ENCODE results near the gene SLC29A2.
A peak's percentile ranks its signal among the peaks of the same experiment; 100 is the strongest.
"Not testable (repeated sequence)": the region's sequence is repeated elsewhere in the genome, so short reads cannot be mapped to it uniquely, and the experiment has no call there.

Gene SLC29A2

DNA sequence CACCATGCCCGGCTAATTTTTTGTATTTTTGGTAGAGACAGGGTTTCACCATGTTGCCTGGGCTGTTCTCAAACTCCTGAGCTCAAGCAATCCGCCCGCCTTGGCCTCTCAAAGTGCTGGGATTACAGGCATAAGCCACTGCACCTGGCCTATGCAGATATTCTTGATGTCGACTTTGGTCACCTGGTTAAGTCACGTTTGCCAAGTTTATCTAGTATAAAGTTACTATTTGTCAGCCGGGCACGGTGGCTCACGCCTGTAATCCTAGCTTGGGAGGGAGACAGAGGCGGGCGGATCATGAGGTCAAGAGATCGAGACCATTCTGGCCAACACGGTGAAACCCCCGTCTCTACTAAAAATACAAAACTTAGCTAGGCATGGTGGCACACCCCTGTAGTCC, 12.8 kb upstream of the SLC29A2 start:
- peak; percentile 79 for DNase-seq

DNA sequence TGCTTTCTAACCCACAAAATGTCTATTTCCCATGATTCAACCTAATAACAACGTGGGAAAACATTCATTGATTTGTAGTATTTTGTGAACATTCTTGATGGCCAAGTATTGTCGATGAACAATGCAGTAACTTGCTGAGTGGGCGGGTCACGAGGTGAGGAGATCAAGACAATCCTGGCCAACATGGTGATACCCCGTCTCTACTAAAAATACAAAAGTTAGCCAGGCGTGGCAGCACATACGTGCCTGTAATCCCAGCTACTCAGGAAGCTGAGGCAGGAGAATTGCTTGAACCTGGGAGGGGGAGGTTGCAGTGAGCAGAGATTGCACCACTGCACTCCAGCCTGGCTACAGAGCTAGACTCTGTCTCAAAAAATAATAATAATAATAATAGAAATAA, 8.7 kb upstream of the SLC29A2 start:
- not testable (repeated sequence) for DNase-seq

DNA sequence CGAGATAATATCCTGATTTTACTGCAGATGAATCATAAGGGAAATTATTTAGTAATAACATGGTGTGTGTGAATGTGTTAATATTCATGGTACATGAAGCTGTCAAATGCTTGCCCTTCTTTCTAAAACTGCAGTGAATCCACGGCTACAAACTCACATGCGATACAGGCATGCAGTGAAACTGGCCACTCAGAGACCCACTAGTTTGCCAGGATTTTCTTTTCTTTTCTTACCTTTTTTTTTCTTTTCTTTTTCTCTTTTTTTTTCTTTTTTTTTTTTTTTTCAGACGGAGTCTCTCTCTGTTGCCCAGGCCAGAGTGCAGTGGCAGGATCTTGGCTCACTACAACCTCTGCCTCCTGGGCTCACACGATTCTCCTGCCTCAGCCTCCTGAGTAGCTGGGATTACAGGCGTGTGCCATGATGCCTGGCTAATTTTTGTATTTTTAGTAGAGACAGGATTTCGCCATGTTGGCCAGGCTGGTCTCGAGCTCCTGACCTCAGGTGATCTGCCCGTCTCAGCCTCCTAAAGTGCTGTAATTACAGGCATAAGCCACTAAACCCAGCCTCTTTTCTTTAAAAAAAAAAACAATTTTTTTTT, 2.2 kb upstream of the SLC29A2 start:
- DNase-seq = not testable (repeated sequence)

DNA sequence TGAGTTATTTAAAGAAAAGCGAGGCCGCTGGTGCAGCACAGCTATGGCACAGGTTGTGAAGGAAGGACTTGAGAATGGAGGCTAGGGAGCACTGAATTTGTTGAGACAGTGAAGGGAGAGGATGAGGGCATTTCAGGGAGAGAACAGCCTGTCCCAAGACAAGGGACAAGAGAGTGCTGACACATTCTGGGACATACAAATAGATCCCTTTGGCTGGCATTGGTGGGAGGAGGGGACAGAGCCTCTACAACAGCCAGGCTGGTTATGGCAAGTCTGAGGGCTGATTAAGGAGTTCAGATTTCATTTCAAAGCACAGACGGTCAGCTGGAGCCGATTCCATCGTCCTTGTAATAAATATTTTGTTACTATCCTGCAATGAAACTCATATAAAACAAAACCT, 1.7 kb upstream of the SLC29A2 start:
- DNase-seq = no peak

DNA sequence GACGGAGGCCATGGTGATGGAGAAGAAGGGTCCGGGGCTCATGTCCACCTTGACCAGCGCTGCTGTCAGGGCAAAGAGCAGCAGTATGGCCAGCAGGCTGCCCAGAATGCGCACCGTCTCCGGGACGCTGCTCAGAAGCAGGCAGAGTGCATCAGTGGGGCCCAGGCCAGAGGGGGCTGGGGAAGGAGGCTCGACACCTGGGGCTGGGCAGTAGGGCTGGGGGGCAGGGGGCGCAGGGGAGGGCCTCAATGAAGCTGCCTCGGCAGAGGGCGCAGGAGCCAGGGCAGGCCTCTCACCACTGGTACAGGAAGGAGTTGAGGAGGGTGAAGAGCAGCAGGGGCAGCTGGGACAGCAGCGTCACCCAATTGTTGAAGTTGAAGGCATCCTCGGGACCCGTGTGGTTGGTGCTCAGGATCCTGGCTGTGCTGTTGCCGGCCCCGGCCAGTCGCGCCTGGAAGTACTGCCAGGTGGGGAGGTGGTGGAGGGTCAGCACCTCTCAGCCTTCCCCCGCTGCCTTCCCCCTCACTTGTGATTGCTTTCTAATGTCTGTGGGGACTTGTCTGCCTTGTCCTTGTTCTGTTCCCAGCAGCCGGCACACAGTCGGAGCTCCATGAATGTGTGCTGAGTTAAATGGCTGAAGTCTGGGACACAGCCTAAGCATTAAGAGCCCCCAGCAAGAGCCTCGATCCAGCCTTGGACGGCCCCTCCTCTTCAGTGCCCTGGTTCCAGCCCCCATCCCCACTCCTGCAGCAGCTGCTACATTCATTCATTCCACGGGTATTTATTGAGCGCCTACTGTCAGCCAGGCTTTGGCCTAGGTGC, 2.3 kb downstream of the SLC29A2 start:
- DNase-seq = no peak

DNA sequence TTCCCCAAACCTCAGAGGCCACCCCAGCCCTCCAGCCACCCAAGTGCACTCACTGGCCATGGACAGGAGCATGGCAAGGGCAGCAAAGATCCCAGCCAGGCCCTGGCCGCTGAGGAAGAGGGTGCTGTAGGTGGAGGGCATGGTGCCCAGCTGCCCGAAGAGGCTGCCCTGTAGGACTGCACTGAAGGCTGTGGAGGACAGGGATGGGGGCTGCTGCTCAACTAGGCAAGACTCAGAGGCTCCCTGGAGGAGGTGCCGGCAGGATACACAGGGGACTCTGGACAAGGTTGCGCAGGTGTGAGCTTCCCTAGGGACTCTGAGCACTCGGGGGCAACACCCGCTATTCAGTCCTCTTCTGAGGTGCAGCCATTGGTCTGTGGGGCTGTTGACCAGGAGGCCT, 3.1 kb downstream of the SLC29A2 start:
- DNase-seq = no peak

DNA sequence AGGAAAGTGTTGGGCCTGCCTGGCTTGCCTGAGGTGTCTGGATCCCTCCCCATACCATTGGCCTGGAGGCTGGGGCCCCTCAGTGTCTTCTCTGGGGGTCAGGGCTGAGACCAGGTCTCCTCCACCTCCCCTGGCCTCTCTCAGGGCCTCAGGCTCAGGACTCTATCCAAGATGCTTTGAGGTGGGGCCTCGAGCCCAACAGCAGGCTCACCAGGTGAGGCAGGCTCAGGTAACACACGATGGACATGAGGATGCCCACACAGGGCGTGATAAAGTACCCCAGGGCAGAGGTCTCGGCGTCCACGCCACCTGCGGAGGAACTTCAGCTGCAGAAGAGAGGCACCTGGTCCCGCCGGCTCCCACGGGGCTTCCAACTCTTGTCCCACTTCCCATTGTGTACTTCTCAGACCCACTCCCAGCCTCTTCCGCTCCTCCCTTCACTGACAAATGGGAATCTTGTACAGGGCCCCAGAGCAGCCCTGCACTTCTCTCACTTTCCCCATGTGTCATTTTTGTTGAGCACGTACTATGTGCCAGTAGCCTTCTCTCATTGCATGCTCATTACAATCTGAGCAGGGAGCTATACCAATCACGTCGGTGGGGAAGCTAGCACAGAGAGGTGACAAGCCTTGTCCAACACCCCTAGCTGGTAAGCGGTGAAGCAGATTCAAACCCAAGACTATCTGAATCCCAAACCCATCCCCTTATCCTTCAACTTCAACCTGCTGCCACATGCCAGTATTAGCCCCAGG, 3.8 kb downstream of the SLC29A2 start:
- no peak for DNase-seq

DNA sequence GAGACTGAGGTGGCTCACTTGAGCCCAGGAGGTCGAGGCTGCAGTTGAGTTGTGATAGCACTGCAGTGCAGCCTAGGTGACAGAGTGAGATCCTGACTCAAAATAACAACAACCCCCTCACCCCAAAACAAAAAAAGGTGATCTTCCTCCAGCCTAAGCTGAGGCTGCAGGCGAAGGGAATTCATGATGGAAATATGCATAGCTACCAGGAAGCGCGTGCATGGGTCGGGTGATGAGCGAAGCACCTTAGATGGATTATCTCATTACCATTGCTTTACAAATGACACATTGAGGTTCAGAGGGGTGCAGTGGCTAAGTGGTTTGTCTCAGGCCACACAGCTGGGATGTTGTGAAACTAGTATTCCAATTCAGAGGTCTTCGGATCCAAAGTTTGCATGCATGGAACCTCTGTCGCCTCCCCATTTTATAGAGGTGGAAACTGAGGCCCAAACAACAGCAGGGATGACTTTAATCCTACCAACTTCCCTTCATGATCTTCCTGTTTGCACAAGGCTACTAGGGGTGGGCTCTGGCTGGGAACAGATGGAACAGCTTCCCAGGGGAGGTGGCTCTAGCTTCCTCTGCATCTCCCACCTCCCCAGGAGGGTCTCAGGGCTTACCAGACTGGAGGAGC, 4.6 kb downstream of the SLC29A2 start:
- no peak for DNase-seq

DNA sequence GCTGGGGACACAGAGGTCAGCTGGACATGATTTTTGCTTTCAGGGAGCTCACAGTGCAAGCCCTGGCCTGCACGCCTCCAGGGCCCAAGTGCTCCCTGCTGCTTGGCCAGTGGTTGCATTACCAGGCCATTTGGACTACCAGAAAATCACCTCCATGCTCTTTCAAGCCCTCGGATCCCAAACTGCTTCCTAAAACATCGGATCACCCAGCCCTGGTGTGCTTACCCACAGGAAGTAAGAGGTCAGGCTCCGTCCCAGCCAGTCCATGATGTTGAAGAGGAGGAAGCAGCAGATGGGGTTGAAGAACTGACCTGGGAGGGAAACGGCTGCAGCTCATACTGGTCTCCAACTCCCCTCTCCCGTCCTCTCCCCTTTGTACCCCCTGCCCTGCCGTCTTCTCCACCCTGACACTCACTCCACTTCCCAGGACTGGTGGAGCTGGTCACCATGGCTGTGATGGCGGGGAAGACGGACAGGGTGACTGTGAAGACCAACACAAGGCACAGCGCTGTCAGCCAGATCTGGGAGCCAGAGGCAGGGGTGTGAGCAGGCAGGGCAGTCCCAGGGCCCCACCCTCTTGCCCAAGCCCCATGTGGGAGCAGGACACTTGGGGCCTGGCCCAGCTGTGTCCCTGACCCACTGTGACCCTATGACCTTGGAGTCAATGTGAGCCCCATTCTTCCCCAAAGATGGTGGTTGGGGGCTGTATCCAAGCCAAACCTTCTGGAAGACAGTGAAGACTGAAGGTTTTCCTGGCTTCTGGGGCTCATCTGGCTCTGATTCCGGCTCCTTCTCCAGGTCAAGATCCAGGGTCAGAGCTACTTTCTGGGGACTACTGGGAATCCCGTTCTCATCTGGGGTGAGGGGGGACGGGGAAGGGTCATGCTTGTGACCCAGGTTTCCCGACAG, 5.6 kb downstream of the SLC29A2 start:
- DNase-seq = no peak

DNA sequence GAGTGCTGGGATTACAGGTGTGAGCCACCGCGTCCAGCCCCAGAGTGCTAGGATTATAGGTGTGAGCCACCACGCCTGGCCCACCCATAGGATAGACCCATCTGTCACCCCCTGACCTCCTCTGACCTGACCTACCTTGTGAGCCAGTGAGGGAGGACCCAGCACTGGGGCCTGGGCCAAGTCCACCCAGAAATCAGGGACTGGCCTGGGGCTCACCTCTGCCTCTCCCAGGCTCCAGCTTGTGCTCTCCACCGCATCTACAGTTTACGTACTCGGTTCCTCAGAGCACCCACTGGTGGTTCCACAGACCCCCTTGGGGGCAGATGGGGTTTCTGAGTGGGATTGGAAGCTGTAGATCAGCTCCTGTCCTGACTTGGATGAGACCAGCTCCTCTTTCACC, 6.4 kb downstream of the SLC29A2 start:
- DNase-seq = no peak

DNA sequence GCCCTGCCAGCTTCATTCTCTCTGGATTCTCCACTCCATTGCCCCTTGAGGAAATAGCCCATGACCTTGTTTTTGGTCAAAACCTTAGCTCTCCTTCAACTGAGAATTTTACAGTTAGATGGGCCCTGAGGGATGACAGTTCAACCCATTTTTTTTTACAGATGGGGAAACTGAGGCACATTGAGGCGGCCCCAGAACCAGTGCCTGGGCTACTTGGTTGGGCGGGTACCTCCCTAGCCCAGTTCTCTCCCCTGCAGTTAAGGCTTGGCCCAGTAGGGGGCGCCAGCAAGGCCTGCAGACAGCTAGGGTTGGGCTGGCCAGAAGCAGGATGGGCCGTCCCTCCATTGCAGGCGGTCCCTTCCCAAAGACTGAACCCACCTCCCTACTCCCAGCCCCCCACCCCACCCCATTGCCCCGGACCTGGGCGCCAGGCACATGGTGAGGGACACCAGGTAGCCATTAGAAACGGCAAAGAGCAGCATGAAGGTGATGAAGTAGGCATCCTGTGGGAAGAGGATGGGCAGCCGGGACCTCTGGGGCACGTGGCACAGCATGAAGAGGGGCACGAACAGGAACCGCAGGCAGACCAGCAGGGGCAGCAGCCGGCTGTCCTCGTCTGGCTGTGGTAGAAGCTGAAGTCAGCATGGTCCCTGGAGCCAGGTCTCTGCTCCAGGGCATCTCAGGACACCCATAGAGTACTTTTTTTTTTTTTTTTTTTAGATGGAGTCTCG, 7.6 kb downstream of the SLC29A2 start:
- peak; percentile 65 for DNase-seq

DNA sequence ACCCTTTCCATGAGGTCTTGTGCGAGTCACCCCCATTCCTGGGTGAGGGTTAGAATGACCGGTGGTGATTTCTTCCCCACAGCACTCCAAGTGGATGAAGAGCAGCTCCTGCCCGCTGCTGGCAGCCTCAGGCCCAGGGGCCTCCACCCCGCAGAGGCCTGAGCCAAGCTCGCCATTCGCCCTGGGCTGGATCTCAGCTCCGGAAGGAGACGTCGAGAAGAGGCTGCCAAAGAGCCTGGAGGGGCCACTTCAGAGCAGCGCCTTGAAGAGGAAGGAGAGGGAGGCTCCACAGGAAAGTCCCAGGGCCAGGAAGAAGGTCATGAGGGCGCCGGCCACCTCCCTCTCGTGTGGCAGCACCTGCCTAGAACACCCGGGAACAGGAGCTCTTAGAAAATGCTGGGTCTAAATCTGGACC, 8.4 kb downstream of the SLC29A2 start:
- no peak for DNase-seq

DNA sequence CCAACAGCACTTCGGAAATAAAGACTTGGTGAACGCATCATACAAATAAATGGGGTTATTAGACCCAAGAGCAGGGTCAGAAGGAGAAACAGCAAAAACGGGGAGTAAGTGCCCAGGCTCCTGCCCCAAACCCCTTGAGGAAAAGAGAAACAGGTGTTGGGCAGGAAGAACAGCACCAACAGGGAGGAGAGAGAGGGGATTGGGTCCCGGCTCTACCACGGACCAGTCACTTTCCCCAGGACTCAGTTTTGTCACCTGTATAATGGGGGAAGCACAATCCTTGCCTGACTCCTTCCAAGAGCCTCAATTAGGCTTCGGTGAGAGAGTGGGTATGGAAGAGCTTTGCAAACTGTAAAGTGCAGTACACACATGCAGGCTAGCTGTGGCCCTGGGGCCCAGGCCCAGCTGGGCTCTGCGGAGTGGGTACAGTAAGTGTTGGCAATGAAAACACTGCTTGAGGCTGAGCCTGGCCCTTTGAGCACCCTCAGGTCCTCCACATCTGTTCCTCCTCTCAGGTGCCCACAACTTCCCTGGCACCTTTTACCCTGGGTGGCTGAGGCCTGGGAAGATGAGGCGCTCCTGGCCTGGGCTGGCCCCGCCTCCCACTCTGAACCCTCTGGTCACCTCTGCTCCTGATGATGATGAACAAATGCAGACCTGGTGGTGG, 8.9 kb downstream of the SLC29A2 start:
- no peak for DNase-seq

DNA sequence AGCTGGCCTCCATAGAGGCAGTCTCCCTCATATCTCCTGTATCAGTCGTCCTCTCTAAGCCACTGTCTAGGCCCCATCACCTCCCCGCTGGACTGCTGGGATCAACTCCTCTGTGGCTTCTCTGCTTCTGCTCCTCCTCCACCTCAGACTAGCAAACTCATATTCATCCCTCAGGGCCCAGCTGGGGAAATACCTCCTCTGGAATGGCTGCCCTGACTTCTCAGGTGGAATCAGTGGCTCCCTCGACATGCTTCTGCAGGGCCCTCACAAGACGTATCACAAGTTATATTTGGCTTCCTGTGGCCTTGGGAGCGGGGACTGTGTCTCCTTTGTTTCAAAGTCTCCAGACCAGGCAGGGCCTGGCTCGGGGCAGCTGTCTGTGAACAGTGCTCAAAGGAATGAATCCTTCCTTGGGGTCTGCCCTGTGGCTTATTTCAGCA, 10.0 kb downstream of the SLC29A2 start:
- DNase-seq = no peak

DNA sequence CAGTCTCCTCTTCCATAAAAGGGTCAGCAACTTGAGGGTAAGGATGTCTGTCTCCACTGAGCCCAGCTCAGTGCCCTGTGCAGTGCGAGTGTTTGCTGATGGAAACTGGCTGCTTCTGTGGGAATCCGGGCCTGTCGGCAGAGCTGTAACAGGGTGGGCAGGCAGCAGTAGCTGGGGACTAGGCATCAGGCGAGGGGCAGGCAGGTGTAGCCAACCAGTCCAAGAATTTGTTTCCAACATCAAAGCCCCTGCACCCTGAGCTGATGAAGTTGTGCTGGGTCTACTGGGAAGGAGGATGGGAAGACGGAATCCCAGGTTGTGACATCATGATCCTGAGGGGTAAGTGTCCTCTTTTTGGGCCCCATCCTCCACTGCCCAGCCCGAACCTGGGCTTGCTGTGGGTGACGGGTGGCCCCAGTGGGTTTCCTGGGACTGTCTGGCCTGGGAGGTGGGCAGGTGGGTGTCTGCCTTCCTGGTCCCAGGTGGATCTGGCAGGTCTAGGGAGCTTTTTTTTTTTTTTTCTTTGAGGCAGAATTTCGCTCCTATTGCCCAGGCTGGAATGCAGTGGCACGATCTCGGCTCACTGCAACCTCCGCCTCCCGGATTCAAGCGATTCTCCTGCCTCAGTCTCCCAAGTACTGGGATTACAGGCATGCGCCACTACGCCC, 11.0 kb downstream of the SLC29A2 start:
- DNase-seq = no peak

DNA sequence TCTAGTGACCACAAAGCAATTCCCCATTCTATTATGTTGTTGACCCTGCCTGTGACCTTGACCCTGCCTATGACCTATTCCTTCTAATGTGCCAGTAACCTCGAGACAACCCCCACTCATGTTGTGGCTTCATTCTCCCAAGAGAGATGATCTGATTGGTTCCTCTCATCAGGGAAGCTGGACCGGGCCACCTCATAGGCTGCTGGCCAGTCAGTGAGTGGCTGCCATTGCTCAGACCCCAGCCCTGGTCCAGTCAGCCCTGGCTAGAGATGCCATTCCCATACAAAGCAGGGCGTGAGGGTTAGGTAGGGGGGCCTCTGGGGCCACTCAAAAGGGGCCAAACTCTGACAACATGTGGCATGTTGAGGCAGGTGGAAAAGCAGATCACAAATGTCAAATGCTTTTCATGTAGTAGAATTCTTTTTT, 11.9 kb downstream of the SLC29A2 start:
- peak; percentile 37 for DNase-seq

DNA sequence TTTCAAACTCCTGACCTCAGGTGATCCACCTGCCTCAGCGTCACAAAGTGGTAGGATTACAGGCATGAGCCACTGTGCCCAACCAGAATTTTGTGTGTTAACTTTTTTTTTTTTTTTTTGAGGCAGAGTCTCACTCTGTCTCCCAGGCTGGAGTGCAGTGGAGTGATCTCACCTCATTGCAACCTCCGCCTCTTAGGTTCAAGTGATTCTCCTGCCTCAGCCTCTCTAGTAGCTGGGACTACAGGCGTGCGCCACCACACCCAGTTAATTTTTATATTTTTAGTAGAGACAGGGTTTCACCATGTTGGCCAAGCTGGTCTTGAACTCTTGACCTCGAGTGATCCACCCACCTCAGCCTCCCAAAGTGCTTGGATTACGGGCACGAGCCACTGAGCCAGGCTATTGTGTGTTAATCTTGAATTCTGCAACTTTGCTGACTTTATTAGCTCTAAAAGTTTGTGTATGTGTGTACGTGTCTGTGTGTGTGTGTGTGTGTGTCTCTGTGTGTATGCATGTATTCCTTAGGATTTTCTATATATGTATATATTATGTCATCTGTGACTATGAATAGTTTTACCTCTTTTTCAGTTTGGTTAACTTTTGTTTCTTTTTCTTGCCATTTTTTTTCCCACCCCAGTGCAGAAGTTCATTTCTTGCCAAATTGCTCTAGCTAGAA, 20.9 kb downstream of the SLC29A2 start:
- not testable (repeated sequence) for DNase-seq

DNA sequence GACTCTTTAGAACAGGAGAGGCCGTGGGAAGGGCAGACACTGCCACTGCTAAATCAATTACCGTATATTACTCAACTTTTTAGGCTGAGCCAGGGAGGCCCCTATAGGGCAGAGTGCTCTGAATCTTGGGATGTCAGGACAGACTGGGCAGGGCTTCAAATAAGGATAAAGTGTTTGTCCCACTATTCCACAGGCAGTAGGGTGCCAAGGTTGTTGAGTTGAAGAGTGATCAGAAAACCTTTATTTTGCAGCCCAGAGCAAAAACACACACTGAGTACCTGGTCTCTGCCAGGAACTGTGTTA, 22.5 kb downstream of the SLC29A2 start:
- no peak for DNase-seq

DNA sequence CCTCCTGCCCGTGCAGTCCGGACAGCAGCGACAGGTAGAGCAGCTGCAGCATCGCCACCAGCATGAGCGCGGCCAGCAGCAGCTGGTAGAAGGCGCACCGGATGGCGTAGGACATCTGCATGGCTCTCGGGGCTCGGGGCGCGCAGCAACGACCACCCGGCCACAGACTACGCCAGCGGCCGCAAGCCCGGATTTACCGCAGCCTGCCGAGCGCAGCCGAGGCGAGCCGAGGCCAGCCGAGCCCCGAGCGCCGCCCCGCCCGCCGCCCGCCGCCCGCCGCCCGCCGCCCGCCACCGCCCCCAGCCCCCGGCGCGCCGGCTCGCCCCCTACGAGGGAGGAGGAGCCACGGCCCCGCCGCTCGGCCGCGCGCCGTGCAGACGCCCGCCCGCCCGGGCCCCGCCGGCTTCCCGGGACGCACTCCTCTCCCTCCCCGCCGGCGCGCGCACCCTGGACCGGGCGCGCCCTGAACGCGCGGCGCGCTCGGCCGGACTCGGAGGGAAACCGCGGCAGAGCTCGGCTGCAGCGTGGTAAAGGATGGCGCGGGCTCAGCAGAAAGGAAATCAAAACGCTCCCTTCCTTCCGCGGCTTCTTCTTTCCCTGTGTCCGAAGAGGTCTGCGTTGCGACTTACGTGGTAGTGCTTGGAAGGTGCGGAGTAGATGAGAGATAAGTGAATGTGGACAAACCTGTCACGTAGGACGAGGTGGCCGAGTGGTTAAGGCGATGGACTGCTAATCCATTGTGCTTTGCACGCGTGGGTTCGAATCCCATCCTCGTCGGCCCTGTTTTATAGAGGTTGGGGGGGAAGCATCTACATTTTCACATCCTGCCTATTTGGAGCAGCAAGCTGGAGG, 23.9 kb downstream of the SLC29A2 start, which contains the start of gene B4GAT1:
Gene B4GAT1, minus strand, starts transcription at position 205 of the 852 bp plus-strand sequence. Its CDS starts 84 bp downstream, at position 121.
- peak; percentile 96 for DNase-seq

Measured in DMS53 (cell line).